C1 segment of cervical spinal cord (tissue), 14 donors: ENCODE results near the gene TMCO6.
A peak's percentile ranks its signal among the peaks of the same experiment; 100 is the strongest.

Experiments used
- DNase-seq, 14 donors: peaks; one replicate each; lab custom pipeline; 2025; lab: John Stamatoyannopoulos, UW

The TMCO6 gene

DNA sequence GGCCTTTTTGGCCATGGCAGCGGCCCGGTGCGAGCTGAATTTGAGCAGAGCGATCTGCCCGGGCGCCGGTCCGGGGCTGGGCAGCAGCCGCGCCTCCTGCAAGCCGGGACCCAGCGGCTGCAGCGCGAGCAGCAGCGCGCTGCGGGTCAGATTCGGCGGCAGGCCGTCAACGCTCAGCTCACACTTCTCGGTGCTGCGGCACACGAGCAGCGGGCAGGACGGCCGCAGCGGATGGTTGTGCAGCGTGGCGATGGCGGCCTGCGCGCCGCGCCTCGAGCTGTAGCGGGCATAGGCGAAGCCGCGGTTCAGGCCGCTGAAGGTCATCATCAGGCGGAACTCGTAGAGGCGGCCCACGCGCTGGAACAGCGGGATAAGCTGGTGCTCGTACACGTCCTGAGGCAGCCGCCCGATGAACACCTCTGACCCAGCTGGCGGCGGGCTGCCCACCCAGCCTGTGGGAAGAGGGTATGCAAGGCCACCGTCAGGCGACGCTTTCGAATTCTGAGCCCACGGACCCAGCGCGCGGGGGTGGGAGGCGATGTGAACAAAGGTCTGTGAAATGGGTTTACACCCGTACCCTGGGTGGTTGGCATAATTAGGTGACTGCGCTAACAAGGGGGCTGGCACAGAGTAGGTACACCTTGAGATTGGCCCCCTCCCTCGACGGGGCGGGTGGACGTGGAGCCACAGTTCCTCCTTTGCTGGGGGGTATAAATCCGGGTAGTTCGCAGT, 33.4 kb downstream of the TMCO6 start:
- peak in 1 of 14 donors; percentile 28 for DNase-seq

DNA sequence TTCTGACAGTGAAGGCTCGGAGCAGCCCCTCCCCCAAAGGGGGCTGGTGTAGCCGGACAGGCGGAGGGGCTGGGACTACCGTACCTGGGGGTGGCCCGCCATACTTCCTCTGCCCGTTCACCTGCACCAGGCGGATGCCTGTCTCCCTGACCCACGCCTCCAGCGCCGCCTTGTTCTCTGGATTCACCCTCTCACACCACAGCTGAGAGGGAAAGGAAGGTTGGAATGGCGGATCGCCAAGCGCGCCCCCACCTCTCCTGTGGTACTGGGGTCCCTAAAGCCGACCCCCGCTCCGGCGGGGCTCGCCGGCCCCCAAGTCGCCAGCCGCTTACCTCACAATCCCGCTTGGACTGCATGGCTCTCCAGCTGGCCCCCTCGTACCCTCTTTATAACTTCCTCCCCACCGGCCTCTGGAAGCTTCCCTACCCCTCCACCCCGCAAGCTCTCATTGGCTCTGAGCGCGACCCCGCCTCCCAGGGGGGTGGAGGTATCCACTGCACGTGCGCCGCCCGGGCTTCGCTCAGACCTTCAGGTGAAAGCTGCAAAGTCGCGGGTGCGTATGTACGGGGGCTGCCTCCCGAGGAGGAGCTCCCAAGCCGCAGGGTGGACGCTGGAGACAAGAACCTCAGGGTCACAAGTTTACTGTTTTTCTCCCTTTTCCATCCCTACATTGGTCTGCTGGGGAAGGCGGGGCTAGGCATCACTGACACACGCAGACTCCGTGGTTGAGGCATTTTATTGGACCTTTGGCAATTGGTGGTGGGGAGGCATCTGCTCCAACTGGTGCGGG, 34.1 kb downstream of the TMCO6 start, which contains the start of gene DND1:
DND1 (minus strand) TSS at position 390 of the 790 bp plus-strand sequence; CDS start at position 356, 34 bp downstream.
- DNase-seq, result no peak

DNA sequence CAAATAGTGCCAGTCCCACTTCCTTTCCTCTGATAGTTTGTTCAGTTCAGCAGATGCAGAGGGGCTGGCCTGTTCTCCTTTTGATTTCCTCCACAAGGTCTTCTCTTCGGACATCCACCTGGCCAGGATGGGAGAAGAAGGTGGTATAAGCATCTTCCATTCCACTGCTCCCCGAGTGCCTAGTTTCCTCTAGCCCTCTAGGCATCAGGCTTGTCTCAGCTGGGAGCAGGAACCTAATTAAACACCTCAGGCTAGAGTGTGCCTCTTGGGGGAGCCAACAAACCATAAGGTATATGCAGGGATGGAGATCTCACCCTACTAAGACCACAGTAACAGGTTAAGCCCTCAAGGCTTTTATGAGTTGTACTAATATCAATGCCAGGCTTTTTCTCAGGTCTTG, 35.0 kb downstream of the TMCO6 start:
- DNase-seq, result no peak

GRCh38 chr5:140674629-140675028, 35.4 kb downstream of the TMCO6 start:
- DNase-seq, result no peak

DNA sequence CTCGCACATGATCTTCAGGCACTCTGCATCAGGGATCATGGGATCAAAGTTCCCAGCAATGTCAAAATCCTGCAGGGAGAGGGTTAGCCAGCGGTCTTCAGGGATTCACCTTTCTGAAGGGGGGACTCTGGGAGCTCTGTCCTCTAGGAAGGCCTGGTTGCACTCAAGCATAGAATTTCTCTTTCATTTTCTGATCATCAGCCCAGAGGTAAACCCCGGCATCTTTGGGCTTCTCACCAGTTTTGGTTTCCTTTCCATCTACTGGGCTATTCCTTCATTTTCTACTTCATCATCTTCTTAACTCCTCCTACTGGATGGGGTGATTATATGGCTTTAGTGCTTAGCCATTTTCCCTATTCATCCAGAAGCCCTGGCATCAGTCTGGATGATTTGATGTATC, 38.7 kb downstream of the TMCO6 start:
- no peak for DNase-seq

GRCh38 chr5:140678993-140679392, 39.7 kb downstream of the TMCO6 start:
- DNase-seq, result no peak

DNA sequence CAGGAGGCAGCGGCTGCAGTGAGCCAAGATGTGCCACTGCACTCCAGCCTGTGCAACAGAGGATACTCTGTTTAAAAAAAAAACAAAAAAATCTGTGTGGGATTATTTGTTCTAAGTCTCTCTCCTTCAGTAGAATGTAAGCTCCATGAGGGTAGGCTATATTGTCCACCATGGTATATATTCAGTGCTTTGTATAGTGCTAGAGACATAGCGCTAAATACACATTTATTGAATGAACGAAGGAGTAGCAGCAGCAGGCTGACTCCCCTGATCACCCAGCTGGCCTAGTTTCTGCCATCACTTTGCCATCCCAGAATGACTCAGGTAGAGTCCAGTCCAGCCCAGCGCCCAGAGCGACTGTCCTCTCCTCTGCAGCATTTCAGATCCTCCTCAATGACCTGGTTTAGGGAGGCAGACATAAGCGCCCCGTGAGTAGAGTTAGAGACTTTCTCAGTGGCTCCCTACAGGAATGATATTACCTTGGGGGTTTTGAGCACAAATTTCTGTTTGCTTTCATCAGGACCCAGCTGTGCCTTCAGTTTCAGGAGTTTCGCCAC, 51.2 kb downstream of the TMCO6 start:
- no peak for DNase-seq

DNA sequence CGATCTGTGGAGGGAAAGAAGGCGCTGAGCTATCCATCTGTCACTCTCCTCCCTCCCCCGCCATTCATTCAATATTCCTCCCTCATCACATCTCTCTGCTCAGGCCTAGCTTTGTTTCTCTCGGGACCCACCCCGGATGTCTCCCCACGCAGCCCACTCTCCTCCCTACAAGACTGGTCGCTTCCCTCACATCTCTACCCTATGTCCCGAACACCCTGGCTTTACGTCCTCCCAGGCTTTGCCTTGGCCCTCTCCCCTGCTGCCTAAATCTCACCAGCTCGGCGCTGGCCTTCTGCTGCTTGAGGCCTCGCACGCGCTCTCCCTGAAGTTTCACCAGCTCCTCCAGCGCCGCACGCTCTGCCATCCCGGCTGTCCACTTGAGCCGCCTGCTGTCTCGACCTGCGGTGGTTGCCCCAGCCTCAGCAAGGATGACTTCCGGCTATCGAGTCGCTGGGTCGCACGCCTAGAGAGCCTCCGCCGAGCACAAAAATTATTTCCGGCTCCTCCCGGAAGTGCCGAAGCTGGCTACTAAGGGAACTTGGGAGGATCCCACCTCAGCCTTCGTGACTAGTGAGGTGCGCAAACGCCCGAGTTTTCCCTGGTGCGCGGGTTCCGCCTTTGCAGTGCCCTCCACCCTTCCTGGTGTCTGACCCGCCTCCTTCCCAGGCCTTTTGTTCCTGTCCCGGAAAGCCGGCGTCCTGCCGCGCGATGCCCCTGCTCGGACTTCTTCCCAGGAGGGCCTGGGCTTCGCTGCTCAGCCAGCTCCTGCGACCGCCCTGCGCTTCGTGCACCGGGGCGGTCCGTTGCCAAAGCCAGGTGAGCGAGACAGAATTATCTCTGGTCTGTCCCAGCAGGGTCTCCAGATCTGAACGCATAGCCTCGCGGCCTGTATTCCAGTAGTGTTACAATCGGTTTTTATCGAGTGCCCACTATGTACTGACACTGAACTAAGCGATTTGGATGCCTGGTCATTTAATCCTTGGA, 52.0 kb downstream of the TMCO6 start, which contains the start of the genes HARS1 and HARS2:
HARS1 (minus strand) TSS at position 430 of the 984 bp plus-strand sequence; CDS start at position 364, 66 bp downstream.
HARS2 (plus strand) TSS at position 515 of the 984 bp plus-strand sequence; CDS start at position 709, 194 bp downstream.
- DNase-seq, result peak; percentile 9 to 92 (median 86)

GRCh38 chr5:140694276-140694675, 55.0 kb downstream of the TMCO6 start:
- no peak for DNase-seq
